A549 (cell line): ENCODE data around the gene ABI2. TPM values are rescaled to one million over a fixed set of nuclear protein-coding genes. Genes with fewer than 3 reads are reported as not detected.

Source experiments
- ATAC-seq, 2 experiments: fragments of 200-7000 bp in 1 of 2; fragments of >200 bp in 1 of 2; cut with Nextera tagmentation in 1 of 2; cut with Tn5 transposase in 1 of 2; 3 replicates each; pipeline versions ENCODE4 v1.8.0 to v1.9.1; 2018 to 2020; ENCODE audit warnings: mild to moderate bottlenecking in 1 of 2, moderate library complexity in 1 of 2
- CTCF ChIA-PET: fragments of 300-600 bp; sonication (Branson Sonifier 250); formaldehyde crosslinking; extraction: SDS; loops from one replicate; lab custom pipeline; 2021; ENCODE audit warnings: antibody characterized with exemption, inconsistent platforms; lab: Yijun Ruan, JAX
- POLR2A ChIA-PET: fragments of 350-600 bp; formaldehyde crosslinking; extraction: SDS; loops from one replicate; lab custom pipeline; 2021; ENCODE audit warnings: antibody characterized with exemption, inconsistent platforms; lab: Yijun Ruan, JAX
- DNase-seq, 2 experiments: peaks; one replicate each; pipeline versions ENCODE4 v3.0.0 to v3.0.0-alpha.2; 2011 to 2016; ENCODE audit warnings: low read depth in 1 of 2, low spot score in 1 of 2
- FAIRE-seq: peaks from 2 replicates; lab custom pipeline; 2011; peaks lifted over from hg19 to GRCh38; lab: Jason Lieb, UNC
- H3K27ac ChIP-seq, 2 experiments: fragments of >200 bp; sonication (Bioruptor Twin); formaldehyde crosslinking; 3 replicates each; pipeline ENCODE4 v1.5.1; 2016 to 2017
- H3K4me1 ChIP-seq: fragments of >200 bp; sonication (Bioruptor Twin); formaldehyde crosslinking; 3 replicates; pipeline ENCODE4 v1.6.1; 2016
- H3K4me2 ChIP-seq: fragments of >200 bp; sonication (Bioruptor Twin); formaldehyde crosslinking; 3 replicates; pipeline ENCODE4 v1.6.1; 2016
- H3K4me3 ChIP-seq: fragments of >200 bp; sonication (Bioruptor Twin); formaldehyde crosslinking; 3 replicates; pipeline ENCODE4 v1.5.1; 2016
- H3K9me3 ChIP-seq: fragments of >200 bp; sonication (Bioruptor Twin); formaldehyde crosslinking; 3 replicates; pipeline ENCODE4 v1.6.1; 2016
- CEBPB ChIP-seq, 2 experiments: fragments of >200 bp in 1 of 2; sonication (Bioruptor Twin) in 1 of 2; formaldehyde crosslinking in 1 of 2; IDR thresholded peaks; 2 replicates each; pipeline ENCODE4 v1.6.1; 2012 to 2016
- CHD2 ChIP-seq: fragments of 150-350 bp; IDR thresholded peaks from 2 replicates; pipeline ENCODE4 v1.6.1; 2014; ENCODE audit warnings: low read length; ENCODE audit not compliant: partially characterized antibody
- ELK1 ChIP-seq: fragments of 150-350 bp; IDR thresholded peaks from 2 replicates; pipeline ENCODE4 v1.6.1; 2014; ENCODE audit warnings: low read depth, mild to moderate bottlenecking, low read length
- EP300 ChIP-seq, 2 experiments: fragments of >200 bp; sonication (Bioruptor Twin); formaldehyde crosslinking; IDR thresholded peaks; 2 replicates in 1 of 2; 3 replicates in 1 of 2; pipeline ENCODE4 v1.6.1; 2016 to 2017
- FOSB ChIP-seq: fragments of 250-450 bp; sonication (Bioruptor Pico); IDR thresholded peaks from 2 replicates; pipeline ENCODE4 v1.5.0; 2020; ENCODE audit warnings: mild to moderate bottlenecking, moderate library complexity
- FOSL2 ChIP-seq, 2 experiments: fragments of 450-650 bp in 1 of 2; fragments of >200 bp in 1 of 2; sonication (Bioruptor Twin) in 1 of 2; formaldehyde crosslinking; IDR thresholded peaks; 2 replicates each; pipeline versions ENCODE4 v1.5.0 to v1.6.1; 2016 to 2020; ENCODE audit warnings: mild to moderate bottlenecking in 1 of 2, moderate library complexity in 1 of 2
- GATA3 ChIP-seq: IDR thresholded peaks from 2 replicates; pipeline ENCODE4 v1.6.1; 2012; ENCODE audit warnings: borderline replicate concordance
- HDAC2 ChIP-seq: fragments of 200-600 bp; sonication (generic); IDR thresholded peaks from 2 replicates; pipeline ENCODE4 v1.6.1; 2016
- HES2 ChIP-seq: fragments of >200 bp; sonication (Bioruptor Twin); formaldehyde crosslinking; IDR thresholded peaks from 2 replicates; pipeline ENCODE4 v1.6.1; 2016
- HEYL ChIP-seq: fragments of 250-450 bp; sonication (Bioruptor Pico); IDR thresholded peaks from 2 replicates; pipeline ENCODE4 v1.8.0; 2021; ENCODE audit warnings: mild to moderate bottlenecking, moderate library complexity
- HOXB13 ChIP-seq: fragments of 250-450 bp; sonication (Bioruptor Pico); IDR thresholded peaks from 2 replicates; pipeline ENCODE4 v1.5.0; 2020; ENCODE audit warnings: low read depth, mild to moderate bottlenecking, moderate library complexity
- MAX ChIP-seq: IDR thresholded peaks from 2 replicates; pipeline ENCODE4 v1.6.1; 2012
- MAZ ChIP-seq: fragments of 150-350 bp; IDR thresholded peaks from 2 replicates; pipeline ENCODE4 v1.6.1; 2014; ENCODE audit warnings: antibody characterized with exemption, low read depth, low read length, borderline replicate concordance
- PBX3 ChIP-seq: IDR thresholded peaks from 2 replicates; pipeline ENCODE4 v1.6.1; 2012
- PHF8 ChIP-seq: fragments of 200-600 bp; sonication (generic); IDR thresholded peaks from 2 replicates; pipeline ENCODE4 v1.6.1; 2016; ENCODE audit warnings: low read depth, mild to moderate bottlenecking, antibody characterized with exemption, moderate library complexity, borderline replicate concordance
- POLR2A ChIP-seq: IDR thresholded peaks from 2 replicates; pipeline ENCODE4 v1.6.1; 2012; ENCODE audit warnings: mild to moderate bottlenecking, low read length
- POLR2AphosphoS2 ChIP-seq: conservative IDR thresholded peaks from 2 replicates; pipeline ENCODE4 v1.6.1; 2012; ENCODE audit warnings: low read length, improper control_type of control experiment, inconsistent platforms
- RAD21 ChIP-seq, 2 experiments: fragments of >200 bp in 1 of 2; sonication (Bioruptor Twin) in 1 of 2; formaldehyde crosslinking in 1 of 2; IDR thresholded peaks in 1 of 2; conservative IDR thresholded peaks in 1 of 2; 2 replicates in 1 of 2; 3 replicates in 1 of 2; pipeline ENCODE4 v1.6.1; 2012 to 2018; ENCODE audit warnings: inconsistent platforms in 1 of 2
- RARB ChIP-seq: fragments of 250-450 bp; sonication (Bioruptor Pico); IDR thresholded peaks from 2 replicates; pipeline ENCODE4 v1.8.0; 2021; ENCODE audit warnings: mild to moderate bottlenecking, moderate library complexity
- RFX5 ChIP-seq: fragments of 450-650 bp; IDR thresholded peaks from 2 replicates; pipeline ENCODE4 v1.7.1; 2014; ENCODE audit warnings: antibody characterized with exemption, mild to moderate bottlenecking, moderate library complexity
- RNF2 ChIP-seq: fragments of 200-600 bp; sonication (generic); IDR thresholded peaks from 2 replicates; pipeline ENCODE4 v1.6.1; 2016; ENCODE audit warnings: low read depth, mild to moderate bottlenecking, antibody characterized with exemption, moderate library complexity, borderline replicate concordance
- whole genome bisulfite sequencing: methylation state at CpG from one replicate; pipeline ENCODE4 v1.1.6; 2017; ENCODE audit errors: missing lambda C conversion rate; 5-methylcytosine and 5-hydroxymethylcytosine counted together
- polyA plus RNA-seq, 4 experiments: library from polyadenylated mRNA; depleted of rRNA in 3 of 4; stranded (reverse); fragments of >200 nt; fragmentation: RNase III in 1 of 4; extraction: RNeasy Plus Mini Kit Qiagen cat#74134 plus additional on column Dnase treatment in 1 of 4; gene quantifications; 2 replicates in 3 of 4; 3 replicates in 1 of 4; pipeline ENCODE4 v1.2.3, GENCODE V29; 2011 to 2017

The ABI2 gene
- polyA plus RNA-seq, 2 of the 4 experiments (the other 2 are of a cell fraction), result 36.2 to 51.1 TPM

- CTCF ChIA-PET, result interaction anchor here (1.3 to 3.4 kb wide), 4 partner anchors 11 to 360 kb away, joined by 6 to 19 read pairs (median 11); no protein-coding TSS in a partner anchor
- WGBS, result 81% methylated on average over 3 of the region's 3 CpGs
- FAIRE-seq, result no peak
Measured at GRCh38 chr2:203455209-203455608, 127.0 kb downstream of the ABI2 start.

GRCh38 chr2:203461746-203462145 lies 133.6 kb downstream of the ABI2 start:
- no peak for FAIRE-seq
- POLR2A ChIA-PET, result no interaction called here
- no peak for ATAC-seq
- H3K4me1 ChIP-seq, result peaks cover 12% of the 10 kb centered on the region; the same call in 2 of the 3 replicates
- DNase-seq, result no peak
- H3K27ac ChIP-seq, result no peak overlapping the region; a peak in 2 of 6 replicates
- peak overlapping the region; percentile 17; the same call in 2 of the 3 replicates for H3K4me2 ChIP-seq
- H3K4me3 ChIP-seq, result no peak overlapping the region
- H3K9me3 ChIP-seq, result no peaks in the 10 kb centered on the region
- TF ChIP-seq RFX5 (no peak), HEYL (CRISPR knock-in tag) (no peak), RAD21 (conservative IDR thresholded peaks at IDR 0.05 in 1 of 2, IDR thresholded peaks at IDR 0.05 in 1 of 2) (no peak)
- CTCF ChIA-PET, result no interaction called here

More at GRCh38 chr2:203455209-203455608, 127.0 kb downstream of the ABI2 start:
- Histone ChIP-seq H3K4me1 (peaks cover 19% of the 10 kb centered on the region), H3K27ac (no peak overlapping the region), H3K4me3 (no peak overlapping the region), H3K9me3 (no peaks in the 10 kb centered on the region)
- DNase-seq (no peak), ATAC-seq (no peak)
- POLR2A ChIA-PET, result no interaction called here
- TF ChIP-seq PBX3 (no peak), GATA3 (no peak), EP300 (IDR thresholded peaks at IDR 0.05) (no peak), ELK1 (no peak)
- TF ChIP-seq, all 56 proteins: peak for 0
- H3K4me2 ChIP-seq, result no peak overlapping the region

- DNase-seq (no peak), FAIRE-seq (no peak), ATAC-seq (no peak)
- Histone ChIP-seq H3K9me3 (no peaks in the 10 kb centered on the region), H3K27ac (no peak overlapping the region; a peak in 1 of 6 replicates), H3K4me1 (peaks cover 12% of the 10 kb centered on the region; the same call in 2 of the 3 replicates), H3K4me2 (no peak overlapping the region; the same call in 1 of the 3 replicates), H3K4me3 (no peak overlapping the region)
- CTCF ChIA-PET, result interaction anchor here (2.5 kb wide), 1 partner anchor 9 kb away, joined by 7 read pairs; no protein-coding TSS in a partner anchor
- TF ChIP-seq HDAC2 (no peak), CEBPB (IDR thresholded peaks at IDR 0.05) (peak; percentile 36 to 44; a peak in 2 of 4 replicates), RNF2 (no peak)
- POLR2A ChIA-PET, result no interaction called here
- WGBS, result 97% methylated on average over 1 of the region's 1 CpG
Measured at GRCh38 chr2:203462308-203462707, 134.1 kb downstream of the ABI2 start.

- TF ChIP-seq PHF8, result no peak
- no peak for TF ChIP-seq HOXB13 (CRISPR knock-in tag)
- no peak for TF ChIP-seq HEYL (CRISPR knock-in tag)
- TF ChIP-seq FOSB (CRISPR knock-in tag), result no peak
- TF ChIP-seq RNF2, result no peak
- TF ChIP-seq HES2, result no peak
- no peak for TF ChIP-seq POLR2A
- TF ChIP-seq FOSL2 (IDR thresholded peaks at IDR 0.05), result no peak
- TF ChIP-seq FOSL2 (CRISPR knock-in tag; IDR thresholded peaks at IDR 0.05), result no peak
- no peak for TF ChIP-seq RAD21 (conservative IDR thresholded peaks at IDR 0.05 in 1 of 2, IDR thresholded peaks at IDR 0.05 in 1 of 2)
- no peak for TF ChIP-seq MAZ
- no peak for TF ChIP-seq CHD2
- no peak for TF ChIP-seq POLR2AphosphoS2
- TF ChIP-seq MAX, result no peak
- no peak for TF ChIP-seq RARB (CRISPR knock-in tag)
- no peak for TF ChIP-seq HDAC2
- H3K9me3 ChIP-seq, result no peaks in the 10 kb centered on the region
- no peak overlapping the region for H3K4me3 ChIP-seq
- H3K4me1 ChIP-seq, result peaks cover 12% of the 10 kb centered on the region; the same call in 2 of the 3 replicates
- ATAC-seq (no peak), FAIRE-seq (no peak), DNase-seq (no peak)
- ChIA-PET CTCF (interaction anchor here (0.6 to 2.5 kb wide), 3 partner anchors 9 to 63 kb away, joined by 3 to 7 read pairs (median 3); no protein-coding TSS in a partner anchor), POLR2A (no interaction called here)
- H3K27ac ChIP-seq, result no peak overlapping the region
- no peak overlapping the region for H3K4me2 ChIP-seq
Measured at GRCh38 chr2:203463266-203463678, 135.1 kb downstream of the ABI2 start.
